IPS-NIHi7 (cell line): ENCODE data around the gene CDH5.

Experiments used
- DNase-seq: peaks from one replicate; pipeline ENCODE4 v3.0.0; 2012; ENCODE audit warnings: mixed read lengths; ENCODE audit errors: extremely low spot score

The CDH5 gene

DNA sequence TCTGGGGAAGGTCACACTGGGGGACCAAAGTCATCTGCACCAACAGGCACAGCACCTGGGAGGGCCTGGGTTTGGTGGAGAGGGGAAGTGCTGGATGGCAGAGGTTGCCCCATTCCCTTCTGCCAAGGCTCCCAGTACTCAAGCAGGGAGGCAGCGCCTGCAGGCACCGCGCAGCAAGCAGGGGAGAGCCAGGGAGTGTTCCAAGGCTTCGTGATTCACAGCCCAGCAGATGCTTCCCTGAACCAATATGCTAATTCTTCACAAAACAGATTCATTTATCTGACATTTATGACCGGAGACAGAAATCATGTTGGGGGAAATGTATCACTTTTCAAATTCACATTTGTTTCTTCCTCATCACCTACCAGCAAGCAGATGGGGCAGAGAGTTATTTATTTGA, 13.4 kb upstream of the CDH5 start:
- no peak for DNase-seq

DNA sequence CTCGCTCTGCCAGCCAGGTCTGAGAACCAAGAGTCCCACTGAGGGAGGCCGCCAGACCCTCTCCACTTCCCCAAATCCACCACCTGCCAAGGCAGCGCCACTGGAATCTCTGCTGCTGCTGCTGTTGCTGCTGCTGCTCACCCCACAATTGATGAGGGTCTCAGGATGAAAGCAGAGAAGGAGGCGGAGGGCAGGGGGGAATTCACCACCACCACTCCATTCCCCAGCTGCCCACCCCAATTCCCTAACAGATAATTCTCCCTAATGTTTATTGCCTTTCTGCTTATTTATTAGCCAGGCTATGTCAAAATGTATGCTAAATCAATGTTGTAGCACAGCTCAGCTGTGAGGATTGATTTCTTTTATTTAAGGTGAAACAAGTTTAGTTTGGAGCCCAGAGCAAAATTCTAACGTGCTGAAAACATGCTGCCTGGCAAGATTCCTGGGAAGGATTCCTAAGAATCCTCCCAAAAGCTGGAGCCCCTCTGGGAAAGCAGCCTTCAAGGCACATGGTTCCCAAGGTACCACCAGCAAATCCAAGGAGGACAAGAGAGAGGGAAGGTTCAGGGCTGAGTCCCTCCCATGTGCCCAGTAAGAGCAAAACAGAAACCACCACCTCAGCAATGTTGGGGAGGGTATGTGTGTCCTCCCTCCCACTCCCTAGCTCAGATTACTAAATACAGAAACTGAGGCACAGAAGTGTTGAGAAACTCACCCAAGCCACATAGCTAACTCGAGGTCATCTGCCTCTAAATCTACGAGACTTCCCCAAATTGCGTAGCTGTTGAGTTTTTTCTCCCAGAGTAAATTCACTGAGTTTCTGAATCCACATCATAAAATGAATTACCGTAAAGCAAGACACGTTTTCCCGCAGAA, 12.2 kb upstream of the CDH5 start:
- DNase-seq, result no peak

DNA sequence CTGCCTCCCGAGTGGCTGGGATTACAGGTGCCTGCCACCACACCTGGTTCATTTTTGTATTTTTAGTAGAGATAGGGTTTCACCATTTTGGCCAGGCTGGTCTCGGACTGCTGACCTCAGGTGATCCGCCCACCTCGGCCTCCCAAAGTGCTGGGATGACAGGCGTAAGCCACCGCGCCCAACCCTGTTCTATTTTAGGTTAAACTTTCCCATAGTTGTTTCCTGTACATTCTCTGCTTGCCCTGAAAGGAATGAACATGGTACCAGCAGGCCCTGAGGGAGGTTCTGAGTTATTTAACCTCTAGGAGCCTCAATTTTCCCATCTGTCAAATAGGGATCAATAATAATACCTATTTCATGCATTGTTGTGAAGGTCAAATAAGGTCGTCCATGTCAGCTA, 11.0 kb upstream of the CDH5 start:
- no peak for DNase-seq

DNA sequence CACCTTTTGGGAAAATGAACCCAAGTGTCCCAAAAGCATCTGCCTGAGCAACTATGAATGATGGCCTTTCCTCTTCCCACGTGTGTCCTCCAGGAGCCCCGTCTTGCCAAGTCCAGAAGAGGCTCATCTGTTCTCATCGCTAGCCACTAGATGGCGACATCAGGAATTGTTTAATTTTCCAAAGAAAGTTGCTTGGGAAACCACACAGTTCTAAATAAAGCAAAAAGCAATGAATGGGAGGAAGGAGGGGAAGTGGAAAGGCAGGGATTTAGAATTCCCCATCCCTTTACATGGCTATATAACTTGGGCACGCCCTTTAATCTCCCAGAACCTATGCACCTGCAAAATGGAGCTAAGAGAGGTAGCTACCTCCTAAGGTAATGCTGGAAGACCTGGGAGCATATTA, 9.0 kb upstream of the CDH5 start:
- peak; percentile 85 for DNase-seq

DNA sequence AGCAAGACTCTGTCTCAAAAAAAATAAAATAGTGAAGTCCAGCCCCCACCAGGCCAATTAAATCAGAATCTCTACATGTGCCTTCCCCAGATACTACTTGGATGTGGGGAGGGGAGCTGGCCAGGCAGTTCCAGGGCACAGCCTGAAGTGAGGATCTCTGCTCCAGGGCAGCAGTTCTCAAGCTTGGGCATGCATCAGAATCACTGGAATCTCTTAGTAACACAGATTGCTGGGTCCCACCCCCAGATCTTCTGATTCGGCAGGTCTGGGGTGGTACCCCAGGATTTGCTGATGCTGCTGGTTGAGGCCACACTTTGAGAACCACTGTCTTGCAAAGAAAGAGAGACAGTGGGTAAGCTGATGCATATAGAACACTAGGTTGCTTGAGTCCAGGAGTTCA, 8.3 kb upstream of the CDH5 start:
- DNase-seq, result no peak

DNA sequence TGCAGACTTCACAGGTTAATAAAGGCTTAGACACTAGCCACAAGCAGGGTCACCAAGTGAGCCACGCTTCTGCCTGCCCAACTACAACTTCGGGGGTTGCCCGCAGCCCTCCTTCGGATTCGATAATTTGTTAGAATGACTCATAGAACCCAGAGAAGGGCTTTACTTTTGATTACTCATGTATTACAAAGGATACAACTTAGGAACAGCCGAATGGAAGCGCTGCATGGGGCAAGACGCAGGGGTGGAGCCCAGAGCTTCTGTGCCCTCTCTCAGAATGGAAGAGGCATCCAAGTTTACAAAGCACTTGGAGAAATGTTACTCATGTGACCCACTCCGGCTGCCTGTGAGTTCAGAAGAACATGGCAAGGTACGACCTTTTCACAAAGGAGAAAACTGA, 7.5 kb upstream of the CDH5 start:
- no peak for DNase-seq

DNA sequence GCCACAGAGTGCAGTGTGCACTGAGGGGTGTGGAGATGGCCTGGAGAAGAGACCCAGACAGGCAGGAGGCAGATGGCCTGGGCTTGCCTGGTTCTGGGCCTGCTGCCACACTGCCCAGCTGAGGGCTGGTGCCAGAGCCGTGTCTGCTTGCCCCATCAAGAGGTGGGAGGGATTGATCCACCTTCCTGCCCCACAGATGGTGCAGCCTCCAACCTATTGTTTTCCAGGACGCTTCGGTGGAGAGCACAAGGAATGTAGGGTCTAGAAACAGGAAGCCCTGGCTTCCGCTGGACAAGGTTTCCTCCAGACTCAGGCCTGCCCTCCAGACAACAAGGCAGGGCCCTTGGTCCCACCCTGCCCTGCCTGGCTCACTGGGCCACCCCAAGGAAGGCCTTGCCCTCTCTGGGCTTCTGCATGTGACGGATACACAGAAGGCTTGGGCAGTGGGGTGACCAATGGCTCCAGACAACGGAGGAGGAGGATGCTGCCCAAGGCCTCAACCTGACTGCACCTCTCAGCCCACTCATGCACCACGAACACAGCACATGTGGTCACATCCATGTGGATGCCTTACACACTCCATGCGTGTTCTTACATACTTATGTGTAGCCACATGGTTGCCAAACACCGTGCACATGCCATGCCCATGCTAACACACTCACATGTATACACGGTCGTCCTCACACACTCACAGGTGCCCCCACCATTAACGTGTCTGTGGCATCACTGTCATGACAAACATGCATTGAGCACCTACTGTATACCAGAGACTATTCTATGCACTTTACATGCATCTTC, 6.5 kb upstream of the CDH5 start:
- no peak for DNase-seq

DNA sequence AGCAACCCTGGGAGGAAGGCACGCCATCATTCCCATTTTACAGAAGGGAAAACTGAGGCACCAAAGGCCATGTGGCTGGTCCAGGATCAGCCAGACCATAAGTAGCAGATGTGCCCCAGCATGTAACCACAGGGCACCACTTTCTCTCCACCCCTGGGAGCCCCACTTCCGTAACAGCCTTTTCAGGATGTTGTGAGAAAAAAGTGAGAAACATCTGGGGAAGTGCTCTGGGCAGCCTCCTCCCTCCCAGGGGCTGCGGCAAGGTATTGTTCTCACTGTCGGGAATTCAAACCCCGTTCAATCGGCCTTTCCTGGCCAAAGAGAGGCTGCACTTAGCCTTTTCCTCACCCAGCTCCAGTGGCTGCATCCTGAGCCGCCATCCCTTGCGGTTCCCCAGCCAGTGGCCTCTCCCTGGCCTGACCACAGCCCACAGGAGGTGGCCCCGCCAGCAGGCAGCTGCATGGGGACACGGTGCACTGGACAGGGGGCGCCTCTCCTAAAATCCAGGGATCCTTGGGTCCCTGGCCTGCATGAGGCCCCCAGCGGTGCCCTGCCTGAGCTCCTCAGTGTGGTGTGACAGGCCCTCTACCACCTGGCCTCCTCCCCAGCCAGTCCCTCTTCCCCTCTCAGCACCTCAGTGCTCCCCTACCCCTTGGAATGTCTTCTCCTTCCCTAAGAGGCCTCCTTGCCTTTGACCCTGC, 5.7 kb upstream of the CDH5 start:
- no peak for DNase-seq

DNA sequence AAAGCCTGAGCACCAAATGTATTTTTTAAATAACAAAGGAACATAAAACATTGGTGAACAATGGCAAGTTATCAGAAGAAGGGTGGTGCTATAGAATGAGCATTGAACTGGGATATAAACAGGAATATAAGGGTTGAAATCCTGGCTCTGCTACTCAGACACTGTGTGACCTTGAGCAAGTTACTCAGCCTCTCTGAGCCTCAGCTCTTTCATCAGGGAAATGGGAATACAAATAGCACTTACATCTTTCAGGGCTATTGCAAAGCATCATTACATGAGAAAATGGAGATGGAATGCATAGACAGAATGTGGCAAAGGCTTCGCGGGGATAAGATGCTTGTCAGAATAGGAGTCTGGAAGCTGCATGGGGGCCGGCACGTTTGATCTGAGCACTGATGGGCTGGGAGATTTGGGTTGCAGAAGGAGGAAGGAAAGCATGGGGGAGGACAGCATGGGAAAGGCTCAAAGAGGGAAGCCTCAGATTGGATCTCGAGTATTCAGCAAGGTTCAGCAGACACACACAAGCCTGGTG, 4.8 kb upstream of the CDH5 start:
- no peak for DNase-seq

DNA sequence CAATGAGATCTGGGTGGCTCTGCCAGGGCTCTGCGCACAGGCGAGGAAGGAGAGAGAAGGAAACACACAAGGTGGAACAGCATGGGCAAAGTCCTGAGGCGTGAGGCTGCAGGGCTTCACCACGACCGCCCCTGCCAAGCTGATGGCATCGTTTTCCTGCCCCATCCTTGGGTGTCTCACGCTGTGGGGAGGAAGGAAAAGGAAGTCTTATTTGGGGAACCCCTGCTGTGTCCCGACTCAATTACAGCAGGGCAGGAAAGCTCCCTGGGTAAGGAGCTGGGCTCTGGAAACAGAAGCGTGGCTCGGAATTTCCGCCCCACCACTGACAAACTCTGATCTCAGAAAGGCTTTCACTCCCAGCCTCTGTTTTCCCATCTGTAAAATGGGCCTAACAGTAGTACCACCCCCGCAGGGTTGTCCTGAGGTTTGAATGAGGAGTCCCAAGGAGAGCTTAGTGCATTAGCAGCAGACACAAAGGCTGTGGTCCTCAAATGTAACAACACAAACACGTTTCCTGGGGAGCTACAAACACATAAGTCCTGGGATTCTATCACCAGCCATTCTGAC, 3.2 kb upstream of the CDH5 start:
- no peak for DNase-seq

DNA sequence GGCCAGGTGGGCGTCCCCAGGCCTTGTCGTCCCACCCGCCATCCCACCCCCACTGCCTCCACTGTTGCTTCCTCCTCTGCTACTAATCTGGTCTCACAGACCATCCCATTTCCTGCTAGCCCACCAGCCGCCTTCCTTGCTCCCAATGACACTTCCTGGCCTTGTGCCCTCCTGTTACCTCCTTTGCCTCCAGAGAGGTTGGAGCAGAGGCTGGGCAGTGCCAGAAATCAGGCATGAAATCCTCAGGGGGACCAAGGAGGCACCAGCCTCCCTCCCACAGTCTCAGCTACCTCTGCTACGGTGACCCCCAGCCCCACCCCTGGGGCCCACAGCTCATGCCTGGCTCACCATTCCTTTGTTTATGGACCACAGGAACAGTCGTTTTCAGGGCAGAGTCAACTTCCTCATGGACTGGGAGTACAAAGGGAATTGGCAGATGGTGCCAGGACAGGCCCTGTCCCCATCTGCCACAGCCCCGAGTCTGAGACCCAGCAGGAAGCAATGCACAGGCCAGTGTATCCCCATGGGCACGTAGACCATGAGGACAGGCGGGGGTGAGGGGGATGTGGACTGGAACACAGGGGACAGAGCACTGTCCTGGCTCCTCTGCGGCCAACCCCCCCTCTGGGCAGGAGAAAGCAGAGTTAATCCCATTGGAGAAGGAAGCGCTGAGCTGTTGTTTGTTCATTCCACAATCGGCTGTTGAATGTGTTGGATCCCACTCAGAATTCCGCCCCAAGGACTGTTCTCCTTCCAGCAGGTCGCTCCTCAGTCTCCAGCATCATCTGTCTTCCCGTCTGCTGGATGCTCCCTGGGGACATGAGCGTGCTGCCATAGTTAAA, 2.2 kb upstream of the CDH5 start:
- DNase-seq, result no peak

DNA sequence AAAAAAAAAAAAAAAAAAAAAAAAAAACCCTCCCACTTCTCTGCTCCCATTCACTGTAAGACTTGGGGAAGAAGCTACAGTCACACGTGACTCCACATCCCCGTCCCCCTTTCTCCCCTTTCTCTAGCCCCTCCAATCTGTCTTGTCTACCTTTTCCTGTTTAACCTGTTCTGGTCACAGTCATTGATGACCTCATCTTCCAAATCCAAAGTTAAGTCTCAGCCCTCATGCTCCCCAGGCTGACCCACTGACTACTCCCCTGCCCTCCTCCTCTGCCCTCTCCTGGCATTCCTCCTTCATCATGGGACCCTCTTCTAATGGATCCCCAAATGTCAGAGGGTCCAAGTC, 1.6 kb upstream of the CDH5 start:
- no peak for DNase-seq

DNA sequence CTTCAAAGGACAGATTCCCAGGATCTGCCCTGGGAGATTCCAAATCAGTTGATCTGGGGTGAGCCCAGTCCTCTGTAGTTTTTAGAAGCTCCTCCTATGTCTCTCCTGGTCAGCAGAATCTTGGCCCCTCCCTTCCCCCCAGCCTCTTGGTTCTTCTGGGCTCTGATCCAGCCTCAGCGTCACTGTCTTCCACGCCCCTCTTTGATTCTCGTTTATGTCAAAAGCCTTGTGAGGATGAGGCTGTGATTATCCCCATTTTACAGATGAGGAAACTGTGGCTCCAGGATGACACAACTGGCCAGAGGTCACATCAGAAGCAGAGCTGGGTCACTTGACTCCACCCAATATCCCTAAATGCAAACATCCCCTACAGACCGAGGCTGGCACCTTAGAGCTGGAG, 840 bp upstream of the CDH5 start:
- DNase-seq, result no peak

DNA sequence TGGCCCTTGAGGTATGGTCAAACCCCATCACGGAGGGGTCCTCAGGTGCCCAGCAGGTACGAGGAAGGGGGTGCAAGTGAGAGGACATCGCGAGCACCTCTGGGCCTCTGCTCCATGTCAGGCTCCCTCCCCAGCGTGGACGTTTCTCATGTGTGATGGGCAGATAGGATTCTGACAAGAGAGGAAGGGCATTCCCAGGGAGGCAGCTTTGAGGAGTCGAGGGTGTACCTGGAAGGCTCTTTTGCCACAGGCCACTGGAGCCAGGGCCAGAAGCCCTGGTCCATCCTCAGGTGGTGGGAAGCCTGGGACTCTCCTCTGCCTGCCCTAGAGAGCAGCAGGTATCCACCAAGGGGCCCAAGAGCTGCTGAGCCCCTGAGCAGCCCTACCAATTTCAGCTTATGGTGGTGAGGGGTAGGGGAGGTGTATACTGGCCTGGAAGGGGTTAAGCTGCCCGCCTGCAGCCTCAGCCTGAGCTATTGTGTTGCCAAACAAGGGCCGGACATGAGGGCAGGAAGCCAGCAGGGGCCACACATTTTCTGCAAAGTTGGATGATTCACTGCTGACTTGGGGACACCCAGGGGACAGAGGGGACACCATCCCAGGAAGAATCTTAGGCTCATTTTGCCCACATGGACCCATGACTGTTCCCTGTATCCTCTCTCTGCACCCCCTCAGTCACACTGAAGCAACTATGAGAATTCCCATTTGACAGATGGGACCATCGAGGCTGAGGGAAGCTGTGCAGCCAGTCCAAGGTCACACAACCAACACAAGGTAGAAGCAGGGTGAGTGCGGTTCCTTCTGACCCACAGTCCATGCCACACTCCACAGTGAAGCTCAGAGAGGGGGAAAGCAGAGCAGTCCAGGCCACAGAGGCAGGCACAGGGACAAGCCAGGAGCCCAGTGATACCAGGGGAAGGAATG, 1.7 kb downstream of the CDH5 start:
- DNase-seq, result no peak

DNA sequence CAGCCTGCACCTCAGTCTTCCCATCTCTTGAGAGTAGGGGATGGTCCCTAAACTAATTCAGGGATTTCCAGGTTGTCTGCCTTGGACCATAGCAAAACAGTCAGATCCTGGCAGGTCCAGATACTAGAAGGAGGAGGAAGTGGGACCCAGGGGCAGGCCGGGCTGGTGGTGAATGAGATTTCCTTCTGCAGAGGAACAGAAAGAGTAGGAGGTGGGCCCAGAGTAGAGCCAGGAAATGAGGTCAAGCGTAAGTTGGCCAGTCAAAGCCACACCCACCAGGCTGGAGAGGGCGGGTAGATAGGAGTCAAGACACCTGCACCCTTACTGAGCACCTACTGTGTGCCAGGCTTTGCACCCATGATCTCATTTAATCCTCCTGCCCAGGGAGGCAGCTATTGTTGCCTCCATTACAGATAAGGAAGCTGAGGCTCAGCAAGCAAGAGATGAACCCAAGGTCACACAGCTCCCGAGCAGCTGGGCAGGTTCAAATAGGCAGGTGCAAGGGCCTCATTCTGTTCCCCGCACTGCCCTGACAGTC, 2.6 kb downstream of the CDH5 start:
- no peak for DNase-seq

DNA sequence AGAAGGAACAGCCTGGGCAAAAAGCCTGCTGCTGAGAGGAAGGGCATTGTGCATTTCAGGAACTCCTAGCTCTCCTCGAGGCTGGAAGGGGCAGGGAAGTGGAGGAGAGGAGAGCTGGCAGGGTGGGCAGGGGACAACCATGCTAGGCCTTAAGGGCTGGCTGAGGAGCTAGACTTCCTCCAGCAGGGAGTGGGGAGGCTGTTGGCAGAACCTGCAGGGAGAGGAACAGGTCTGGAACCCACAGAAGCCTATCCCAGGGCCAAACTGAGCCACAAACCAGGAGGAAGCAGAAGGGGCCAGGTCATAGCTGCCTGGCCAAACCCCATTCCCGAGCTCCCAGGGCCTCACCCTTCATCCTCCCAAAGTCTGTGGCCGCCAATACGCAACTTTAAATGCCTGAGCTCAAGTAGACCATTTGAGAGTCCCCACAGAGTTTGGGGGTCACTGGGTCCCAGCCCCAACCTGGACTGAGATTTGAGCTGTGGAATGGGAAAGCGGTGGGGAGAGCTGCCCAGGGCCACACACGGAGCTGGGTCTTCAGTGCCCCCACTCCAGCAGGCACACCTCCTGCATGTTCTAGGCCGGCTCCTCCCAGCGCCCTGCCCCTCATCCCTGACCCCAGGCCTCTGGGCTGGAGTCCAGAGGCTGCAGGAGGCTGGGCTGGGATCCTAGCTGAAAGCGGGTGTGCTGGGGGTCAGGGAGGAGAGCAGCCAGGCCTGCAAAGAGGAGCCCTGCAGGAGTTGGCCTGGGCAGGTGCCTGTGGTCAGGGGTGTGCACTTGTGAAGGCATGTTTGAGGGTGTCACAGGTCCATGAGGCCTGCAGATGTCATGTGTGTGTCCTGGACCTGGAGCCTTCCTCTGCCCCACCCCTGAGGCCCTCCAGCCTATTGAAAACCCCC, 4.5 kb downstream of the CDH5 start:
- DNase-seq, result no peak

DNA sequence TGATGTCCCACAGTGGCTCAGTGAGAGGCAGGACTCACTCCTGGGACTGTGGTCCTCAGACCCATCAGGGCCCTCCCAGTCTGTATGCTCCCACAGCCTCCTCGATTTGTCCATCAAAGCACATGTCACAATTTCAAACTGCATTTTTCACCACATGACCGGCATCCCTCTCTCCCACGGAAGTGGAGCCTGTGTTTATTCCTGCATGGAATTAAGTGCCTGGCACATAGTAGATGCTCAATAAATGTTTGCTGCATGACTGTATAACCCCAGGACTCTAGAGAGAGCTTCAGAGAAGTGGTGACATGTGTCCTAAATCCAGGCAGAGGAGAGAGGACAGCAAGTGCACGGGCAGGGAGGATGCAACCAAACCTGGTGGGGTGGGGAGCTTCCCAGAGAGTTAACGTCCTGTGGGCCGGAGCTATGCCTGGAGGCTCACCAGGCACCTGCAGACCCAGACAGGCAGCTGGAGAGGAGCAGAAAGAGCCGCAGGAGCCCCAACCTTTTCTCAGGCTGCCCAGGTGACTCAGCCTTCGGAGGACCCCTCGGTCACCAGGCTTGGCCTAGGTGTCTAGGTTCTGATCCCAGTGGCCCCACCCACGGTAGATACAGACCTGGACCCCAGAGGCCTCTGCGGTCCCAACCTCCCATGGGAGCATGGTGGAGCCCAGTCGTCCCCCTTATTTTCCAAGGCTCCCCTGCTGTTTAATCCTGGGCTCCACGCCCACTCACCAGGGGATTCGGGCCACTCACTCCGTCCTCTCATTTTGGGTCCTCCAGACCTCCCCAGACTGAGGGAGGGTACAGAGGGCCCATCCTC, 5.8 kb downstream of the CDH5 start:
- DNase-seq, result no peak

DNA sequence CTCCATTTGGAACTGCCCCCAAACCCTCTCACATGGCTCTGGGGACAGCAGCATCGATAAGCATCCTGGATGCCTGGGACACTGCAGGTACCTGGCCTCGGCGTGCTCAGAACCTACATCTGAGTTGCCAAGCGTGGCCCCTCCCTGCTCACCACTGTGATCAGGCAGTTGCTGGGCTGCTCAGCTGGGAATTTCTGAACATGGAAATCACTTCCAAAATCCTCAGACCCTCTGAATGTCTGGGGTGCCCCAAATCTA, 6.3 kb downstream of the CDH5 start:
- DNase-seq, result no peak
